Epithelial cell of prostate (primary cell): Measurements from ENCODE around the gene ARID4B.
"Not testable (repeated sequence)": the region's sequence is repeated elsewhere in the genome, so short reads cannot be mapped to it uniquely, and the experiment has no call there.

Source experiments
- DNase-seq: peaks from one replicate; pipeline ENCODE4 v3.0.0-alpha.2; 2011; ENCODE audit warnings: low read depth, low spot score
- H3K27ac ChIP-seq: fragments of 450-650 bp; 2 replicates; pipeline ENCODE4 v1.5.1; 2017; ENCODE audit warnings: mild to moderate bottlenecking

ARID4B gene

GRCh38 chr1:235239851-235240250 is 88.1 kb downstream of the ARID4B start:
- no peak for DNase-seq

GRCh38 chr1:235238558-235238957 is 89.4 kb downstream of the ARID4B start:
- no peak for DNase-seq
- H3K27ac ChIP-seq, result no peak overlapping the region

More at GRCh38 chr1:235239851-235240250, 88.1 kb downstream of the ARID4B start:
- H3K27ac ChIP-seq, result no peak overlapping the region

- no peak overlapping the region for H3K27ac ChIP-seq
- DNase-seq, result no peak
Observed at GRCh38 chr1:235236128-235236527, 91.9 kb downstream of the ARID4B start.

- no peak overlapping the region for H3K27ac ChIP-seq
- no peak for DNase-seq
Observed at GRCh38 chr1:235229868-235230267, 98.1 kb downstream of the ARID4B start.

GRCh38 chr1:235227414-235227813 is 100.6 kb downstream of the ARID4B start:
- no peak overlapping the region for H3K27ac ChIP-seq
- no peak for DNase-seq

GRCh38 chr1:235226933-235227332 is 101.0 kb downstream of the ARID4B start:
- H3K27ac ChIP-seq, result no peak overlapping the region
- DNase-seq, result no peak

- DNase-seq, result no peak
- H3K27ac ChIP-seq, result no peak overlapping the region
Observed at GRCh38 chr1:235225299-235225698, 102.7 kb downstream of the ARID4B start.

- no peak overlapping the region for H3K27ac ChIP-seq
- DNase-seq, result no peak
Observed at GRCh38 chr1:235221653-235222375, 106.2 kb downstream of the ARID4B start.

GRCh38 chr1:235215453-235215852 is 112.5 kb downstream of the ARID4B start:
- DNase-seq, result no peak
- no peak overlapping the region for H3K27ac ChIP-seq

GRCh38 chr1:235214962-235215361 is 113.0 kb downstream of the ARID4B start:
- not testable (repeated sequence) for DNase-seq, H3K27ac ChIP-seq

GRCh38 chr1:235213752-235214151 is 114.2 kb downstream of the ARID4B start:
- no peak for DNase-seq
- H3K27ac ChIP-seq, result no peak overlapping the region

GRCh38 chr1:235211517-235211916 is 116.5 kb downstream of the ARID4B start:
- DNase-seq, result no peak
- H3K27ac ChIP-seq, result no peak overlapping the region

GRCh38 chr1:235207209-235207565 is 120.8 kb downstream of the ARID4B start:
- no peak for DNase-seq
- H3K27ac ChIP-seq, result no peak overlapping the region

GRCh38 chr1:235206533-235207208 is 121.3 kb downstream of the ARID4B start:
- no peak overlapping the region for H3K27ac ChIP-seq
- no peak for DNase-seq

GRCh38 chr1:235205687-235206086 is 122.3 kb downstream of the ARID4B start:
- no peak for DNase-seq
- no peak overlapping the region for H3K27ac ChIP-seq

- H3K27ac ChIP-seq, result no peak overlapping the region
- DNase-seq, result no peak
Observed at GRCh38 chr1:235203428-235203827, 124.6 kb downstream of the ARID4B start.

- not testable (repeated sequence) for DNase-seq, H3K27ac ChIP-seq
Observed at GRCh38 chr1:235202447-235202846, 125.5 kb downstream of the ARID4B start.

- DNase-seq, result no peak
- no peak overlapping the region for H3K27ac ChIP-seq
Observed at GRCh38 chr1:235199441-235199840, 128.5 kb downstream of the ARID4B start.

- H3K27ac ChIP-seq, result no peak overlapping the region
- no peak for DNase-seq
Observed at GRCh38 chr1:235190431-235190830, 137.5 kb downstream of the ARID4B start.

GRCh38 chr1:235187316-235187715 is 140.7 kb downstream of the ARID4B start:
- no peak overlapping the region for H3K27ac ChIP-seq
- no peak for DNase-seq

GRCh38 chr1:235181561-235182245 is 146.3 kb downstream of the ARID4B start:
- DNase-seq, result no peak

More at GRCh38 chr1:235181561-235182245, 146.3 kb downstream of the ARID4B start:
- H3K27ac ChIP-seq, result no peak overlapping the region
